ENCODE data around the gene DNAJB14. TPM values are rescaled to one million over a fixed set of nuclear protein-coding genes. Genes with fewer than 3 reads are reported as not detected.

The DNAJB14 gene
- total RNA-seq, 1 donor from 2014 or later = 48.8 TPM

DNA sequence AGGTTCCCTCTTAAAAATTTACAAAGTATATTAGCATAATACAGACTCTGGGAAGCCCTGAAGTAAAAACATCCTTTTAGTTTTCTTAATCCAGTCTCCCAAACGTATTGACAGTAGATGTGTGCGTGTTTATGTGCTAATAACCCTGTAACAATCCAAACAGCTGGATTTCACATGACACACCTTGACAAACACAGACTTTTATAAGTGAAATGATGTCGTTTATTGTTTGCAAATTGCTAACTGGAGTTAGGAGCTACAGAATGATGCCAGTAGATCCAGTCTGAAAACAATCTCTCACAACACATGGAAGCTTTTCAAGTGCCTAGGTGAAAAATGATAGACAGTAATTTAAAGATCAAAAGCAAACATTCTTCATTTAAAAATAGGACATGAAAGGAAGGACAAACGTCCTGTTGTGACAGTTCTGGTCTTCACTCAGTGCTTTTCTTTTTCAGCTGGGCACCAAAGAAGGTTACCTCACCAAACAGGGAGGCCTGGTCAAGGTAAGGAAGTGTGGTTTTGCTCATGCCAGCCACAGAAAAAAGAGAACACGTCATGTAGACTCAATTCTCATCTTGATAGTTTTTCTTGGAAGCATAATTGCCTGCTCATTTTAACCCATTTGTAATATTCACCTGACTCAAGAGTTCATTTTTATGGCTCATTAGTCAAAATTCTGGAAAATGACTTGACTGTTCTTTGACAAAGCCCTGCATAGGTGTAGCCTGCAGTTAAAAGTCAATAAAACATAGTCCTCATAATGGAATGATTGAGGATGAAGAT is 85.1 kb downstream of the DNAJB14 start:
- POLR2A ChIA-PET = interaction anchor here (0.6 to 1.8 kb wide), 2 partner anchors 14 to 31 kb away, joined by 3 to 5 read pairs; no protein-coding TSS in a partner anchor
- no peak overlapping the region for H3K4me3 Mint-ChIP-seq
- peaks cover 81% of the 10 kb centered on the region for H3K36me3 Mint-ChIP-seq (ENCODE audit: low read depth)
- H3K4me1 Mint-ChIP-seq = peaks cover 51% of the 10 kb centered on the region
- CTCF ChIA-PET = interaction anchor here (1.0 to 1.1 kb wide), 2 partner anchors 23 to 44 kb away, joined by 3 read pairs; no protein-coding TSS in a partner anchor
- intact Hi-C loops (cut with micrococcal nuclease) = loop anchor here (2.0 kb wide), 1 partner anchor 15 kb away; no protein-coding TSS in a partner anchor
- H3K27me3 Mint-ChIP-seq = no peaks in the 10 kb centered on the region
- ATAC-seq (ENCODE audit: low read depth) (no peak), DNase-seq (no peak)
- peak overlapping the region; percentile 30 for H3K27ac Mint-ChIP-seq
- no peaks in the 10 kb centered on the region for H3K9me3 Mint-ChIP-seq
- TF ChIP-seq, protein P1, sequence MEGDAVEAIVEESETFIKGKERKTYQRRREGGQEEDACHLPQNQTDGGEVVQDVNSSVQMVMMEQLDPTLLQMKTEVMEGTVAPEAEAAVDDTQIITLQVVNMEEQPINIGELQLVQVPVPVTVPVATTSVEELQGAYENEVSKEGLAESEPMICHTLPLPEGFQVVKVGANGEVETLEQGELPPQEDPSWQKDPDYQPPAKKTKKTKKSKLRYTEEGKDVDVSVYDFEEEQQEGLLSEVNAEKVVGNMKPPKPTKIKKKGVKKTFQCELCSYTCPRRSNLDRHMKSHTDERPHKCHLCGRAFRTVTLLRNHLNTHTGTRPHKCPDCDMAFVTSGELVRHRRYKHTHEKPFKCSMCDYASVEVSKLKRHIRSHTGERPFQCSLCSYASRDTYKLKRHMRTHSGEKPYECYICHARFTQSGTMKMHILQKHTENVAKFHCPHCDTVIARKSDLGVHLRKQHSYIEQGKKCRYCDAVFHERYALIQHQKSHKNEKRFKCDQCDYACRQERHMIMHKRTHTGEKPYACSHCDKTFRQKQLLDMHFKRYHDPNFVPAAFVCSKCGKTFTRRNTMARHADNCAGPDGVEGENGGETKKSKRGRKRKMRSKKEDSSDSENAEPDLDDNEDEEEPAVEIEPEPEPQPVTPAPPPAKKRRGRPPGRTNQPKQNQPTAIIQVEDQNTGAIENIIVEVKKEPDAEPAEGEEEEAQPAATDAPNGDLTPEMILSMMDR (IDR thresholded peaks at IDR 0.05) = no peak

DNA sequence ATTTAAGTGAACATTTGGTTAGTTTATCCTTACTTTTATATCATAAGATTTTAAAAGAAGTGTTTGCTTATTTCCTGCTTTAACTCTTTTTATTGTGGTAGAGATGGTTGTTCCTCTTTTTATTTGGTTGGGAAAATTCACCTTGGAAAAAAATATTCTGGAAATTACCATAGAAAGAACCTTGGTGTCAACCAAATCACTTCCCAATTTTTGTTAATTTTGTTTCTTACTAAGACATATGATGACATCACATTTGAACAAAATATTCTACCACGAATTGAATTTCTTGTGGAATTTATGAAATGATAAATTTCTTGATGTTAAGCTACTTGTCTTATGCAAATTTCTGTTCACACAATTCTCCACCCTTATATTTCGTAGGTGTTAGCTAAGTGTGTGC is 85.9 kb downstream of the DNAJB14 start:
- ATAC-seq (ENCODE audit: low read depth) = no peak
- intact Hi-C loops (cut with micrococcal nuclease) = loop anchor here (2.0 kb wide), 1 partner anchor 14 kb away; no protein-coding TSS in a partner anchor
- TF ChIP-seq, protein P1 (IDR thresholded peaks at IDR 0.05) = no peak
- ChIA-PET POLR2A (interaction anchor here (1.0 to 1.5 kb wide), 2 partner anchors 15 to 44 kb away, joined by 4 to 6 read pairs; partner anchors contain the start of gene DAPP1), CTCF (interaction anchor here (1.0 to 2.3 kb wide), 3 partner anchors 24 to 49 kb away, joined by 3 to 7 read pairs (median 3); no protein-coding TSS in a partner anchor)
- Mint-ChIP-seq H3K9me3 (no peaks in the 10 kb centered on the region), H3K36me3 (ENCODE audit: low read depth) (peaks cover 81% of the 10 kb centered on the region), H3K4me1 (peaks cover 58% of the 10 kb centered on the region), H3K4me3 (no peak overlapping the region), H3K27me3 (no peaks in the 10 kb centered on the region), H3K27ac (no peak overlapping the region)
- no peak for DNase-seq

DNA sequence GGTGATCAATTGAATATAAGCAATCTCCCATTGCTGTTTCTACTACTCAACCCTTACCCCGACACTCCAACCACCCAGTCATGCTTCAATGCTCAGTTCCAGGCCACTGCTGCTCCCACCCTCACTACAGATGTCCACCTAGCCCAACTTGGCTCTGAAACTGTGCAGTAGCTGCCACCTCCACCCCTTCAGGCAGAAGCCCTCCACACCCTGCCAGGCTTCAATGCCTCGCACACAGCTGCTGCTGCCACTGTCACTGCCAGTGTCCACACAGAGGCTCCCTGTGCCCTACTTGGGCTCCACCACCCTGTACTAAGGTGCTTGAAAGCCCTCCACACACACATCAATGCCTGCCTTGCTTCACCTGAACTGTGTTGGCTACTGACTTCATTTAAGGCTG is 86.8 kb downstream of the DNAJB14 start:
- ATAC-seq (ENCODE audit: low read depth) (peak; percentile 51), DNase-seq (no peak)
- Mint-ChIP-seq H3K4me3 (peak overlapping the region; percentile 25), H3K36me3 (ENCODE audit: low read depth) (peaks cover 81% of the 10 kb centered on the region), H3K27me3 (no peaks in the 10 kb centered on the region), H3K27ac (peak overlapping the region; percentile 44), H3K4me1 (peaks cover 67% of the 10 kb centered on the region), H3K9me3 (no peaks in the 10 kb centered on the region)
- POLR2A ChIA-PET = interaction anchor here (0.9 to 1.7 kb wide), 5 partner anchors 9 to 89 kb away, joined by 3 to 6 read pairs (median 4); partner anchors contain the start of gene DAPP1
- TF ChIP-seq, protein P1 (IDR thresholded peaks at IDR 0.05) = no peak
- intact Hi-C loops (cut with micrococcal nuclease) = loop anchor here (2.0 to 5.0 kb wide), 2 partner anchors 13 to 33 kb away; partner anchors contain the start of gene LAMTOR3
- CTCF ChIA-PET = interaction anchor here (2.3 kb wide), 1 partner anchor 48 kb away, joined by 7 read pairs; no protein-coding TSS in a partner anchor

DNA sequence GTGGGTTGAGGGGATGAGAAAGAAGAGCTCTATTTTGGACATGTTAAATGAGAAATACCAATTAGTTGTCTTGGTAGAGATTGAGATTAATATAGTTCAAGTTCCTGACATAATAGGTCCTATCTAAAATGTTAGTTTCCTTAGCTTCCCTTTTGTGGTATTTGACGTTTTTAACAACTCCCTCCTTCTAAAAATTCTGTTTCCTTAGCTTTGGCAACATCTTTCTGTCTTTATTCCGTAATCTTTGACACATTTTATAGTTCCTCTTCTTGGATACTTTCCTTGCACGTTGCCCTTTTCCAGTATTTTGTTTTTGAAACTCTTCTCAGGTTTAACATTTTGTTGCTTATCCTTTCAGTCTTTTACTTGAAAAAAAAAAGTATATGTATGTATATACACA is 89.1 kb downstream of the DNAJB14 start:
- H3K9me3 Mint-ChIP-seq = no peaks in the 10 kb centered on the region
- ATAC-seq (ENCODE audit: low read depth) = no peak
- intact Hi-C loops (cut with micrococcal nuclease) = loop anchor here (5.0 kb wide), 1 partner anchor 35 kb away; the partner anchor contains the start of gene LAMTOR3
- TF ChIP-seq, protein P1 (IDR thresholded peaks at IDR 0.05) = no peak
- no peaks in the 10 kb centered on the region for H3K27me3 Mint-ChIP-seq
- ChIA-PET CTCF (interaction anchor here (1.5 to 2.9 kb wide), 3 partner anchors 28 to 48 kb away, joined by 4 to 8 read pairs (median 5); no protein-coding TSS in a partner anchor), POLR2A (interaction anchor here (9.0 kb wide), 1 partner anchor 40 kb away, joined by 73 read pairs; the partner anchor contains the start of gene DAPP1)
- H3K36me3 Mint-ChIP-seq (ENCODE audit: low read depth) = peaks cover 85% of the 10 kb centered on the region
- no peak overlapping the region for H3K4me3 Mint-ChIP-seq
- H3K4me1 Mint-ChIP-seq = peaks cover 78% of the 10 kb centered on the region
- no peak for DNase-seq
- peak overlapping the region; percentile 90 for H3K27ac Mint-ChIP-seq
